Stimulated activated CD8-positive, alpha-beta memory T cell treated with anti-CD3 and anti-CD28 coated beads, Interleukin-15, amount 100 ng/mL, for 4 hours (primary cell): ENCODE measurements around the gene CCDC86.

Experiments used
- DNase-seq, 2 donors: peaks; one replicate each; pipeline ENCODE4 v3.0.0-alpha.2; 2020; ENCODE audit warnings: low read depth in 2 of 2

Gene CCDC86

DNA sequence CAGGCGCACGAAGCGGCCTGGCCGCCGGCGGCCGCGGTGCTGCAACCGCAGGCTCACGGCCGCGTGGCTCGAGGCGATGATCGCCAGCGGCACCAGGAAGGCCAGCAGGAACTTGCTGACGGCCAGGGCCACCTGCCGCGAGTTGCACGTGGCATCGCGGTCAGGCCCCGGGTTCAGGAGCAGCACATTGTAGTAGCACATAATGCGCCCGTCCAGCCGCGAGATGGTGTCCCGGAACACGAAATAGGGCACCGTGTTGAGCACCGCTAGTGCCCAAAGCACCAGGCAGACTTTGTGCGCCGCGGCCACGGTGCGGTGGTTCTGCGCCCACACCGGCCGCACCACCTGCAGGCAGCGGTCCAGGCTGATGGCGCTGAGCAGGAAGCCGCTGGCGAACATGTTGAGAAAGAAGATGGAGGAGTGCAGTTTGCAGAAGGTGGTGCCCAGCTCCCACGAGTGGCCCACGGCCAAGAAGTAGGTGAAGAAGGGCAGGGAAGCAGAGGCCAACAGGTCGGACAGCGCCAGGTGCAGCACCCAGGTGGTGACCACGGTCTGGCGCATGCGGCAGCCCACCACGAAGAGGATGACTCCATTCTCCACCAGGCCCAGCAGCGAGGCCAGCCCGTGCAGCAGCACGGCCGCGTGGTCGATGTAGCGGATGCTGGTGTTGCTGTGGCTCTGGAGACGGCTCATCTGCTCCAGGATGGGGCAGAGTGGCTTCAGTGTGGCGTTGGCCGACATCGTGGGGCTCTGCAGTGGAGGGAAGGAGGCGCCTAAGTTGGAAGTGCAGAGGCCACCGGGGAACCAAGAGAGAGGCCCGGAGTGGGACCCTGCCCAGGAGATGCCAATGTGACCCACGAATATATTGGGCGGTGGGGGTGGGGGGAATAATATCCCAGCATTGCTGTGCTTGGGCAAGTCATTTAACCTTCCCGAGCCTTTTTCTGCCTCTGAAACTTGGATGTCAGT is 11.4 kb downstream of the CCDC86 start:
- DNase-seq, result no peak

DNA sequence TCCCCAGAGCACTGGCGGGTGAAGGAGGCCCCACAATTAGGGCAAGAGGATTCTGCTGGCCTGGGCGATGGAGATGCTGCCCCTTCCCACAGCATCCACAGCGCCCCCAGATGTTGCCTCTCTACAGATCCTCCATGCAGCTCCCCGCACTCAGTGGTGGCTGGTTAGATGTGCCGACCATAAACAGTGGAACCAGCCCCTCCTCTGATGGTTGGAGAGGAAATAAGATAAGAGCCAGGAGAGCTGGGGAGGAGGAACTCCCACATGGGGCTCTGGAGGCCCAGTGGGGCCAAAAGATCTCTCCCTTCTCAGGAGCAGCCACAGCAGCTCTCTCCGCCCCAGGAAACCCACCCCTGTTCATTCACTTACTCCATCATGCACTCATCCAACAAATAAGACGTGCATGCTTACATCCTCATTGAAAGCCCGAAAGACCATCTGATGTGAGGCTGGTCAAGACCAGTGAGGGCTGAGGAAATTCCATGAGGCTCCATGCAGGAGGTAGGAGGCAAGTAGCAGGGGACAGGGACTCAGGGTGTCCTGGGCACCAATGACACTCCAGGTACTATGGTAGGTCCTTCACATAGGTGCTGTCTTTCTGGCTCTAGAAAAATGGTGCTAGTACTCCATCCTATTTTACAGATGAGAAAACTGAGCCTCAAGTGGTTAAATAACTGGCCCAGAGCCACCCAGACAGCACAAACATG is 12.4 kb downstream of the CCDC86 start:
- DNase-seq, result no peak

DNA sequence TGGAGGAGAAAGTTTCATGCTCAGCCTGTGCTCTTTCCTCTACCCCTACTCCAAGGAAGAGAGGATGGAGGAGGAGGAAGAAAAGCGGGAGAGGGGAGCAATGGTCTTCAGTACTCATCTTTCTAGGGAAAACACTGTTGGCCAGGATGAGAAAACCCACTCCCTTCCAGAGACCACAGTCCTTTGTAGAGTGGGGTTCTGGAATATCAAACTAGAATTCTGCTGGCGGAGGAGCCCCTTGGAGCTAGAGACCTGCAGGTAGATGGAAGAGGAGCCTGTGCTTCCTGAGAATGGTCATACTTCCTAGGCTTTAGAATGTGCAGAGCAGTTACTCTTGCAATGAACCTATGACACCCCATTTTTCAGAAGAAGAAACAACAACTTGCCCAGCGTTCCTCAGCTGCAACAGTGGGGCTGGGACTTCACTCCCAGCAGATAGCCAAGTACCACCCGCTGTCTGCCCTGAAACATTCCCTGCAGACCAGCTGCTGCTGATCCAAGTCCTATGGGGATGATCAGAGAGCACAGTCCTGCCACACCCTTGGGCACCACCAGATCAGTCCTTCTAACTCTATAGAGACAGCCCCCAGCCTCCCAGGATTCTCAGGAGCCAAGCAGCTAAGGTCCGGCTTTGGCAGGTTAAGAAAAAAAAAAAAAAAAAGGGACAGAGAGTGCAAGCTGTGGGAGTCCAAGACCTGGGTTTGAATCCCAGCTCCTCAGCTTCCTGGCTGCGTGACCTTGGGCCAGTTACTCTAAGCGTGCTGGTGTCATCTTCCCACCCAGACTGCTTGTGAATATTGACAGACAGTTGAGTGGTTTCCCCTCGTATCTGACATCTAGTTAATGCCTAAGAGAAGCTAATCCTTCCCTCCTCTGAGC is 13.2 kb downstream of the CCDC86 start:
- no peak for DNase-seq

DNA sequence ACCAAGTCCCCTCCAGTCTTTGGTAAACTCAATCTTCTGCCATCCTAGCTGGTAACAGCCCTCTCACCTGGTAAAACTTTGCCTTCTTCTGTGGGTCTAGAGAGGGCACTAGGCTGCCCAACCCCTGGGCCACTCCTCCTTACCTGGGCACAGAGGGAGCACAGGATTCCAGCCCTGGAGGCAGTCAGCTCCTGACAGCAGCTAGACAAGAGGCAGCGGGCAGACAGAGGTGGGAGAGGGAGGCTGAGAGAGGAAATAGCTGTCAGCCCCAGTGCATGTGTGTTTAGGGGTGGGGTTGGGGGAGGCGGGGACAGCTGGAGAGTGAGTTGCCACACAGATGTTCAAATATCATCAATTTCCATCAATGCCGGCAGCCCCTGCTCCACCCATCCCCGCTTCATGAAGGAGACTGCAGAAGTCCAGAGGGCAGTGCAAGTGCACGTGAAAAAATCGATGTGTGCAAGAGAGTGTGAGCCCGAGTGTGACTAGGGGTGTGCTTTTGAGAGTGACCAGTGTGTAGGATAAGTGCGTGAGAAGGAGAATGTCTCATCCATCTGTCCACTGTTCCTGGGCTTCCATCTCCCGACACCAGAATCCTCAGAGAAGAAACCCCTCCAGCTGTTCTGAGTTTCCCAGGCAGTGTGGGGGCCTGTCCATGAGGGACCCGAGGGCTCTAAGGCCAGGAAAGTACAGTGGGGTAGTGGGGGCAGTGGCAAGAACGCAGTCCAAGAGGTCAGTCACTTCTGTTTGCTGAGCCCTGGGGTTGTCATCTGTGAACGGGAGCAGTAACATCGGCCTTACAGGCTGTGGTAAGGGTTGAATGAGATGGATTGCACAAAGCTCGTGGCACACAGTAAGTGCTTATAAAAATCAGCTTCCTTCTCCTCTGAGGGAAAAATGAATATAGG is 14.1 kb downstream of the CCDC86 start, which contains the start of gene PTGDR2:
Gene PTGDR2, minus strand, starts transcription at position 225 of the 908 bp plus-strand sequence. CDS start 2,228 bp downstream, outside the sequence.
- no peak for DNase-seq

DNA sequence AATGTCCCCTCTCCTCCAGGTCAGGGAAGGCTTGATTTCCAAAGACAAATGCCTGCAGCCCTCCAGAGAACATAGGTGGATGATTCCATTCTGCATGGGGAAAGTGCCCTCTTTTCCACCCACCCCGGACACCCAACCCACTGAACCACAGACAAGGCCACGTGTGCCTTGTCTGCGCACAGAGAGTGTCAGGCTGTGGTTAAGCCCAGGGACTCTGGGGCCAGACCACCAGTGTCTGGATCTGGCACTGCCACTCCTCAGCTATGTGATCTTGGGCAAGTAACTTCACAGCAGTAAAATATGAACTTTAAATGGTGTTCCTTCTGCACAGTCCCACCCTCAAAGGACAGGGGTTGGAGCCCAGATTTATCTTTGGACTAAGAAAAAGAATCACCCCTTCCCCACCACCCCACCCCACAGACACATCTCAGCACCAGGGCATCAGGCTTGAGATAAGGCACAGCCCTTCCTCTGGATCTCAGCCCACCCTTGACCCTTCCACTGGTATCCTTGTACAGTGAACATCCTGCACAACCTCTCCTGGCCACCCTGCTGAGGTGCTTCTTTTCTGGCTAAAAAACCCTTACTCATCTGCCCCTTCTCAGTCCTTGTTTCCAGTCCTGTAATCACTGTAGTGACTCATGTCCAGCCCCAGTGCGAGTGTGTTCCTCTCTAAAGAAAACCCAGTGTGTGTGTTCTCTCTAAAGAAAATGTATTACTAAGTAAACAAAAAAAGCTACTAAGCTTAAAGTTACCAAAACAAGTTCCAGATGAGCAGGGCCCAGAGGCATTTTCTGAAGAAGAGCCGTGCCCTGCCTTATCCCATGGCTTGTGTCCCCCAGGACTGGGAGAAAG is 15.7 kb downstream of the CCDC86 start:
- DNase-seq, result no peak

DNA sequence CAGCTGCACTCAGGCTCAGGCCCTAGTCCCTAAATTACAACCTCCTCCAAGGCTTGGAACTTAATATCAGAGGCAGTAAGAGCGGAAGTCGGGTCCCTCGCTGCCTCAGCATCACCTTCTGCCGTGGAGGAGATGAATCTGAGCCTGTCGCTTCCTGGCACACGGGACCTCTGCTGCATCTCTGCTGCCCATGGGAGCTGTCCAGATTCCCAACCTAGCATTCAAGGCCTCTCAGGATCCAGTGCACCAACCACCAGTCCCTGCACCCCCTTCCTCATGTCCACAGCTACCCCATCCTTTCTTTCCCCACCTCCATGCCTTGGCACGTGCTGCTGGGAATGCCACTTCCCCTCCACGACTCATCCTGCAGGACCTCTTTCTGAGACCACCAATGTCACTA is 16.3 kb downstream of the CCDC86 start:
- DNase-seq, result no peak

DNA sequence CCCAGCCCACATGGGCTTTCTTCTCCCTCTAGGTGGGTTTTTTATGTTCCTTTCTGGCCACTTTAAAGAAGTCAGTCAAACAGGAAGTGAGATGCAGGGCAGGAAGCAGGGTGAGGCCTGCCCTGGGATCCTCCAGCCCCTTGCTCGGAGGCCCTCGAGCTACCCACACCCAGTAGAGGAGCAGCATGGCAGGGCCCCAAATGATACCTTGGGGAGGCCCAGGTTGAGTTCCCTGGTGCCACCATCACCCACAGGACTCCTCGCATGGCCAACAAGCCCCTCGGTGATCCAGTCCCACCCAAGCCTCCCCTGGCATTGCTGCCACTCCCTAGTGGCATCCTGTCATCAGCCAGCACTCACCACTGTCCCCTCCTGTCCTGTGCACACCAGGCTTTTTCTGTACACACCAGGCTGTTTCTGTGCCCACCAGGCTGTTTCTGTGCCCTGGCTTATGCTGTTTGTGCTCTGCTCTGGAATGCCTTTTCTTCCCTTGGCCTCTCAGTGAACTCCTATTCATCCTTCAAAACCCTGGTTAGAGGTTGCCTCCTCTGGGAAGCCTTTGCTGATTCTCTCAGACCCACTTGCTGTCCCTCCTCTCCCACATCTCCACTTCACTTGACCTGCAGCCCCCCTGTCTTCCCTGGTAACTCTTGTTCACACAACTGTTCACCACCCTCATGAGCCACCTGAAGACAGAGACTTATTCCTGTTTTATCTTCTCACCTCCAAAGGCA is 17.0 kb downstream of the CCDC86 start:
- no peak for DNase-seq

DNA sequence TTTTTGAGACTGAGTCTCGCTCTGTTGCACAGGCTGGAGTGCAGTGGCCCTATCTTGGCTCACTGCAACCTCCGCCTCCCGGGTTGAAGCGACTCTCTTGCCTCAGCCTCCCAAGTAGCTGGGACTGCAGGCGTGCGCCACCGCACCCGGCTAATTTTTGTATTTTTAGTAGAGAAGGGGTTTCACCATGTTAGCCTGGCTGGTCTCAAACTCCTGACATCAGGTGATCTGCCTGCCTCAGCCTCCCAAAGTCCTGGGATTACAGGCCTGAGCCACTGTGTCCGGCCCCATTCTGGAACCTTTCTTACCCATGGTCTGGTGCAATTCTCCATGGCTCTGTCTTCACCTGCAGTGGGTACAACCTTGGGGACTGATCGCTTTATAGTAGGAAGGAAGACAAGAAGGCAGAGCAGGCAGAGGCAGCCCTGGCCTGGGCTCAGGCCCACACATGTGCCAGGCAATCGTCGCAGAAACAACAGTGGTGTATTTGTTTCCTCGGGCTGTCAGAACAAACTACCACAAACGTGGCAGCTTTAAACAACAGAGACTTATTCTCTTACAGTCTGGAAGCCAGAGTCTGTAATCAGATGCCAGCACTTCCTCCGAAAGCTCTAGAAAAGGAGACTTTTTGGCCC is 17.8 kb downstream of the CCDC86 start:
- no peak for DNase-seq

DNA sequence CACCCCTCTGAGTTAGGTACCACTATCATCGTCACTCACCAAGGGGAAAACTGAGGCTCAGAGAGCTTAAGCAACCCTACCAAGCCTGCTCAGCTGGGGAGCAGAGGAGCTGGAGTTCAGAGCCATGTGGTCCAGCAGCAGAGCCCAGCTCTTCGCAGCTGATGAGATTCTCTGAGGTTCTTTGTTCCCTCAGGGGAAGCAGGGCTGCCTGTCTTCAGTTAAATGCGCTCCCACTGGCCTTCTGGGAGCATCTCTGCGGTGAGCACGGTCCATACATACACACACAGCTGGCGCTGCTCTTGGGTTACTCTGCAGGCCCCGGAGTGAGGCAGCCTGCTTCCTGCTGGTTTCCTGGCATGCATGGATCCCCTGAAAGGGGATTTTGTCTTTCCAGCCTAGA is 19.0 kb downstream of the CCDC86 start:
- no peak for DNase-seq

DNA sequence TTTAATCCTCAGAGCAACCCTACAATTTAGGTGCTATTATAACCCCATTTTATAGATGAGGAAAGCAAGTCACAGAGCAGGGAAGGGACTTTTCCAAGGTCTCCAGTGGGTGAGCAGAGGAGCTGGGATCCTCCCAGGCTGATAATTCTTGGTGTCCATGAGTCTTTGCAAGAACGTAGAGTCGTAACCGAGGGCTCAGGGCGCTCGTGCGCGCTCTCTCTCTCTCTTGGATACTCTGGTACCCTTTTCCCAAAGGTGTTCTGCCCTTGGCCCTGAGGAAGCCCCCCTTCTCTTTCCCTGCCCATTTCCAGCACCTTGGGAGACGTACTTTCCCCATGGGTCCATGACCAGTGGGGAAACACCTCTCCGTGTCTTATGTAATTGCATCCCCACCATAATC is 20.3 kb downstream of the CCDC86 start:
- DNase-seq, result no peak

DNA sequence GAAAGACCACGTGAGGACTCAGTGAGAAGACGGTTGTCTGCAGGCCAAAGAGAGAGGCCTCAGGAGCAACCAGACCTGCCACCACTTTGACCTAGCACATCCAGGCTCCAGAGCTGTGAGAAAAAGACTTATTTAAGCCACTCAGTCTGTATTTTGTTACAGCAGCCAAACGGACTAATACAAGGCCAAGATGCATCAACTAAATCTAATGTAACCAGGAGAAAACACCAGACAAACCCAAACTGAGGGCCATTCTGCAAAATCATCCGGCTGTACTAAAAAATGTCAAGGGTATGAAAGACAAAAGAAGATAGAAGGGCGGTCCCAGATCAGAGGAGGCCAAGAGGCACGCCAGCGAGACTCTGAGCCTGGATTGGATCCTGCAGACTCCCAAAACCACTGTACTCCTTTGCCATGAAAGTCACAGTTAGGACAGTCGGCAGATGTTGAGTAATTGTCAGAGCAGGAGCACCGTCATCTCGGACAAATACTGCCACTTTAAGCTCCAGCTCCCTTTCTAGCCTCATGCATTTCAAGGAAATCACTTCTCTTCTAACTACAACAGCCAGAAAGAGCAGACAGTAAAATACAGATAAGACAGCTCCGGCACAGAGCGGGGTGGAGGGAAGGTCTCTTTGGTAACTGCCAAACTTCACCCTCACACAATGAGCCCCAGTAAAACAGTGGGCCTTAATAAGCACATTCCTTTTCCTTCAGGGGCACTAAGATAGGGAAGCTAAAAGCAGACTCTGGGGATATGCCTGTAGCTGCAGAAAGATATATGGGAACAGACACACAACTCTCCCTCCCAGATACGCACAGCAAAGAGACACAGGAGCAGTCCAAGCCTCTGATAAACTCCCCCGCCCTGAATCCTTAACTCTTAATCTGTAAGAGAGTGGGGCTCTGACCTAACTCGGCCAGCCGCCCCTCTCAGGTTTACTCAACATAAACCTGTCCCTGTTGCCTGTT is 21.9 kb downstream of the CCDC86 start:
- DNase-seq, result no peak

DNA sequence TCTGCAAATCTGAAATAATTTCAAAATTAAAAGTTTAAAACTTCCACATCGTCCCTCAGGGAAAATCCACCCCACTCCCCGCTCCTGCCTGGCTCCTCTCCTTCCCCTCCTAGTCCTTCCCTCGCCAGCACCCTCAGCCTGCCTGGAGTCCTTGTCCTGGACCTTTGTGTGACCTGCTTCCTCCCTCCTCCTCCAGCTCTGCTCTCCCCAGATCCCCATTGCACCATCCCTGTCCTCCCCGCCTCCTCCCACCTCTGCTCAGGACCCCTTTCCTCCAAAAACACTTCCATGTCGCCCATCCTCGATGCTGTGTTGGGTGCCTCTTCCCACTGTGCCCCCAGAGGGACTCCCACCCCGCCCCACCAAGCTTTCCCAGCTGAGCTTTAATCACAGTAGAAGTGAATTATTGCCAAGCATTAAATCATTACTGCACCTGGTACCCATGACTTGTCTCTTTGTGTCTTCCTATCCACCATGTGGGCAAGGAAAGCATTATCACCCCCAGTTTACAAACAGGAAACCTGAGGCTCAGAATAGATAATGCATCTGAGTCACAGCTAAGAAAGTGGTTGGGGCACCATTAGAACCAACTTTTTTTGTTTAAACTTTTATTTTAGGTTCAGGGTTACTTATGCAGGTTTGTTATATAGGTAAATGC is 23.1 kb downstream of the CCDC86 start:
- no peak for DNase-seq

DNA sequence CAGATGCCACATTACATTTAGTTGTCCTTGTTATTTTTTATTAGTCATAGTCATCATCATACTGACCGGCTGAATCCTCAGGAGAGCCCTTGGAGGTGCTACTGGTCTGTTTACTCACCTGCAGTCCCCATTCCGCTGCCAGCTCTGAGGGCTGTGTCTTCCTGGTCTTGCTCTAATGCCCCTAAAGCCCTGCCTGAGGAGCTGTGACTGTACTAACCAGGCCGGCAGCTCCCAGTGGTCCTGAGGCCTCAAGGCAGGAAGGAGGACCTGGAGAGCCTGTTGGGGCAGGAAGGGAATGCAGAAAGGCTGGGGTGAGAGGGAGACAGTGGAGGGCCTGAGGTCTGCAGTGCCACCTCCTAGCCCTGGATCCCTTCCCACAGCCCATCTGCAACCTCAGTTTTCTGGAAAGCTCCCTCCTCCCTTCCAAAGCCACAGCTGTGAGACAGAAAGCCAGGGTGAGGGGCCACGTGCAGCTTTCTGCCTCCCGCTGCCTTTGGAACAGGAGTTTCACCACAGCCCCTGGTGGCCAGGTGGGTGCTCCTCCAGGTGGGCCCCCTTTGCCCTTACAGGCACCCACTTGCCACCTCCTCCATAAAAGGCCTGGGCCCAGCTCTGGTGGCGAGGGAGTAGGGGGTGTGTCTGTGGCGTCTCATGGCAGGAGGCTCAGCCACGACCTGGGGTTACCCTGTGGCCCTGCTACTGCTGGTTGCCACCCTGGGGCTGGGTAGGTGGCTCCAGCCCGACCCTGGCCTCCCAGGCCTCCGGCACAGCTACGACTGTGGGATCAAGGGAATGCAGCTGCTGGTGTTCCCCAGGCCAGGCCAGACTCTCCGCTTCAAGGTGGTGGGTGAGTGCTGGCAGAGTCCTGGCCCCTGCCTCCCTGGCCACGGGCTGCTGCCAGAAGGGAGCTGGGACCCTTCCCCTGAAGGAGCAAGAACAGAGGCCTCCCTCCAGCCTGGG is 25.3 kb downstream of the CCDC86 start, which contains the start of gene ZP1:
Gene ZP1, plus strand, starts transcription at position 632 of the 960 bp plus-strand sequence. Its CDS starts 20 bp downstream, at position 652.
- no peak for DNase-seq

DNA sequence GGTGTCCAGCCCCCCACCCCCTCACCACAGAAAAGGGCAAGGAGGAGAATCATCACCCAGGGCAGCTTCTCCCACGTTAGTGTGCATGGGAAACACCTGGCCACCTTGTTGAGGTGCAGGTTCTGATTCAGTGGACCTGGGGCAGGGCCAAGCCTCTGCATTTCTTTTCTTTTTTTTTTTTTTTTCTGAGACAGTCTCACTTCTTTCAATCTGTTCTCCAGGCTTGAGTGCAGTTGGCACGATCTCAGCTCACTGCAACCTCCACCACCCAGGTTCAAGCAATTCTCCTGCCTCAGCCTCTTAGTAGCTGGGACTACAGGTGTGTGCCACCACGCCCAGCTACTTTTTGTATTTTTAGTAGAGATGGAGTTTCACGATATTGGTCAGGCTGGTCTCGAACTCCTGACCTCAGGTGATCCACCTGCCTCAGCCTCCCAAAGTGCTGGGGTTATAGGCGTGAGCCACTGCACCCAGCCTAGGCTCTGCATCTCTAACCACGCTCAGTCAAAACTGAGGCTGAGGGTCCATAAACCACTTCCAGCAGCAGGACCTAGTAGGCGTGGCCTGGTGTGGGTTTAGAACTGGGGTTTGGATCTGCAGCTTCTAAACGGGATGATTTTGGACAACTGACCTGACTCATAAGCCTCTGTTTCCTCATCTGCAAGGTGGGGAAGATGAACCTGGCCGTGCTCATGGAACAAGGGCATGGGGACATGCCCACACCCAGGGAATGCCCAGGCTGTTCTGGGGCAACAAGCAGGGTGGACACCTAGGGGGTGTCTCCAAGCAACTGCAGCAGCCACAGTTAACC is 26.2 kb downstream of the CCDC86 start:
- DNase-seq, result no peak
